NCI-H1694 (cell line): ENCODE results near the gene PRSS33.

Experiments
- DNase-seq: peaks from one replicate; lab custom pipeline; 2025; lab: John Stamatoyannopoulos, UW

The PRSS33 gene

GRCh38 chr16:2820836-2821486, 33.6 kb upstream of the PRSS33 start:
- no peak for DNase-seq

- no peak for DNase-seq
These were observed 32.8 kb upstream of the PRSS33 start for GRCh38 chr16:2819939-2820835.

DNA sequence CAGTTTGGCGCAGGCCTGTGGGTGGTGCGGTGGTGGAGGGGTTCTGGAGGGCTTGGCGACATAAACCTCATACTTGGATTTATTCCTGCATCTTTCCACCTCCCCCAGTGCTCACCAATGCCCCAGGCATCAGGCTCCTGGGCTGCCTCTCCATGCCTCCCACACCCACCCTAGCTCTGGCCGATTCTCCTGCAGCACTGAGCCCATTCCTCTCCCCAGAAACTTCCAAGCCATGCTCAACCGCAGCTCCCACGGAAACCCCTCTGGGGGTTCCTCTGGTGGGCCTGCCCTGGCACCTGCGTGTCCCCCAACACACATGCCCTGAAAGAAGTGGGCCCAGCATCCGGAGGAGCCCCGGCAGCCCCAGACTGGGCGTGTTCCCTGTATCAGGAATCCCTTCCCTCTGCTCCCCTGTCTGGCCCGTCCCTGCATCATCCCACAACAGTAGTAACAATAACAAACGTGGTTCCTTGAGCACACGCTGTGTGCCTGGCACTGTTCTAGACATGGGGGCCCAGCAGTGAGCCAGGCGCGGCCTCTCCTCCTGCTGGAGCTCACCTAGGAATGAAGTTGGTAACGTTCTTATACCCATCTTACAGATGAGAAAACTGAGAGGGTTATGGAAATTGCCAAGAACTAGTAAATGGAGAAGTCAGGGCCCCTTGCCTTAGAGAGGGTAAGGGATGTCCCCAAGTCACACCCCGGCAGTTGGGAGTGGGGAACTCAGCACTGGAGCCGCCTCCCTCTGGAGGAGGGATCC, 32.0 kb upstream of the PRSS33 start:
- DNase-seq, result no peak

- DNase-seq, result no peak
These were observed 31.0 kb upstream of the PRSS33 start for GRCh38 chr16:2818272-2818876.

DNA sequence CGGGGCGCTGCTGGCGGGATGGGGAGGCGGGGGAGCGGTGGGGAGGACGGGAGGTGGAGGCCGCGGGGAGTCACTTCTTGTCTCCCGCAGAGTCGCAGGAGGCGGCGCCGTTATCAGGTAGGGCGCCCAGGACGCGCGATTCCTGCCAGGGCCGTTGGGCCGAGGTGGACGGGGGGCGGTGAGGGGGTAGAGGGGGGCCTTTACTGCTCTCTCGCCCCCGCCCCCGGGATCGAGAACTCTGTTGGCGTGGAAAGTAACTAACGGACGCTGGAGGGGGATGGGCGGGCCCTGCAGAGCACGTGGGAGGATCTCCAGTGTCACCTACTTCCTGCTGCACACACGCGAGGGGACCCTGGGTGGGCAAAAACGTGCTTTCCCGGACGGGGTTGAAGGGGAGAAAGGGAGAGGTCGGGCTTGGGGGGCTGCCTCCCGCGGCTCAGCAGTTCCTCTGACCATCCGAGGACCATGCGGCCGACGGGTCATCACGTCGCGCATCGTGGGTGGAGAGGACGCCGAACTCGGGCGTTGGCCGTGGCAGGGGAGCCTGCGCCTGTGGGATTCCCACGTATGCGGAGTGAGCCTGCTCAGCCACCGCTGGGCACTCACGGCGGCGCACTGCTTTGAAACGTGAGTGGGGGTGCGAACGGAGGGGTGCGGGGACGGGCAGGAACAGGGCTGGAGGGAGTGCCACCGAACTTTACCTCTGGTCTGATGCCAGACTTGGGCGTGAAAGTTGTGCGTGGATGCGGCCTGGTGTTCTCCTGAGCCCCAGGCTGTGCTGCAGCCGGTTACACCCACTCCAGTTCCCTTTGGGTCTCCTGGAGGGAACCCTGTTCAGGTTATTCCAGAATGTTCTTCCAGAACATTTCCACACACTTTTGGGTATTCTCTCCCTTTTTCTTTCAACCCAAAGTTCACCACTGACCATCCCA, 30.2 kb upstream of the PRSS33 start:
- no peak for DNase-seq

- no peak for DNase-seq
These were observed 29.5 kb upstream of the PRSS33 start, which contains the start of gene PRSS21 for GRCh38 chr16:2816751-2817339. PRSS21 (plus strand) TSS chr16:2817237; CDS start chr16:2817269, 32 bp downstream.

DNA sequence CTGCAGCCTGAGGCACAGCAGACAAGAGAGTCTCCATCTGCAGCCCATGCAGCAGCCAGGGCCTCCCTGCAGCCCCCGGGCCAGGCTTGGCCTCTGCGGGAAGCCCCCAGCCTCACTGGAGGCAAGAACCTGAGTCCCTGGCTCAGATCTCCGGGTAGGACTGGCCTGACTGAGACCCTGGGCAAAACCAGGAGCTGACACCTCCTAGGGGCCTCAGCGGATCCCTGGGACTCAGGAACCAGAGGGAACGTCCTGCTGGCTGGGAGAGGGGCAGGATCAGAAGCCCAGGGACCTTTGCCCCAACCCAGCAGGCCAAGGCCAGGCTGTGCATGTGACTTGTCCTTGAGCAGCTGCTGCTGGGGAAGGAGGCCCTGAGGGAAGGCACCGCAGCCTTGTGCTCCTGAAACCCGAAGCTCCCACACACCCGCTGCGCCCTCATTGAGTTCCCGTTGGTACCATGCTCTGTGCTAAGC, 28.0 kb upstream of the PRSS33 start:
- DNase-seq, result no peak

DNA sequence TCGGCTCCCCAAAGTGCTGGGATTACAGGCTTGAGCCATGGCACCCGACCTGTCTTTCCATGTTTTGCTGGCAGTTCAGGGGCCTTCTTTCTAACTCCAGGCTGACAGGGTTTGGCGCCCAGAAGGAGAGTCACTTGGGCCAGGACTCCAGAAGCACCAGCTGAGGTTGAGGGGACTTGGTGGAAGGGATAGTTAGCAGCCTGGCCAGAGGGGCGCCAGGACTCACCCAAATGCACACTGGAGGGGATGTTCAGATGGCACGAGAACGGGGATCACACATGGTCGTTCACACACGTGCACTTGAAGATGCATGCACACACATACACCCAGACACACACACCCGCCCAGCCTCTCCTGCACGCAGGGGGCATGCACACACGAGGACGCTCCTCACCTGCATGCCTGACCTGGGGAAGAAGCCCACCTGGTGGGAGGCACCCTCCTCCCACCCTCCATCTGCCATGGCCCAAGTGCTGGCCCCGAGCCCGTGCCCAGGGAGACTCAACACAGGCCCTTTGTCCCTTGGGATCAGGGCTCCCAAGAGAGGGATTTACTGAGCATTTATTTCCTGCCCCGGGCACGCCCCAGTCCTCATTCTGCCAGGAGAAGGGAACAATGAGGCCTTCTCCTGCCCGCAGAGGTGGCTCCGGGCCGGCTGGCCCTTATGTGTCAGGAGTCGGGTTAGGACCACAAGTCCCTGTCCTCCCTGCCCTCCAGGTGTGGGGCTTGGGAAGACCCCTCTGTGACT, 27.4 kb upstream of the PRSS33 start:
- no peak for DNase-seq

DNA sequence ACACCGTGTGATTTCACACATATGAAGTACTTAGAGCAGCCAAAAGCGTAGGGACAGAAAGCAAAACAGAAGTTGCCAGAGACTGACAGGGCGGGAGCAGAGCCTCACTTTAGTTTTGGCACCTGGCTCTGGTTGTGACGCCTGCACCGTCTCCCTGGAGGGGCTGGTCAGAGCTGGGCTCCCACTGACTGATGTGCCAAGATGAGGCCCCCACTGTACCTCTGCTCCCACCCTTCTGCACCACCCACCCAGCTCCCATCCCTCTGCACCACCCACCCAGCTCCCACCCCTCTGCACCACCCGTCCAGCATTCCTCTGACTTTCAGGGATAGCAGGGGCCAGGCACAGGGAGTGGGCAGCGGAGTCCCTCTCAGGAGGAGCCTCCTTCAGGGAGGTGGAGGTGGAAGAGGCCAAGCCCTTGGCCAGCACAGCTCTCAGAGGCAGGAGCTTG, 26.4 kb upstream of the PRSS33 start:
- DNase-seq, result no peak

DNA sequence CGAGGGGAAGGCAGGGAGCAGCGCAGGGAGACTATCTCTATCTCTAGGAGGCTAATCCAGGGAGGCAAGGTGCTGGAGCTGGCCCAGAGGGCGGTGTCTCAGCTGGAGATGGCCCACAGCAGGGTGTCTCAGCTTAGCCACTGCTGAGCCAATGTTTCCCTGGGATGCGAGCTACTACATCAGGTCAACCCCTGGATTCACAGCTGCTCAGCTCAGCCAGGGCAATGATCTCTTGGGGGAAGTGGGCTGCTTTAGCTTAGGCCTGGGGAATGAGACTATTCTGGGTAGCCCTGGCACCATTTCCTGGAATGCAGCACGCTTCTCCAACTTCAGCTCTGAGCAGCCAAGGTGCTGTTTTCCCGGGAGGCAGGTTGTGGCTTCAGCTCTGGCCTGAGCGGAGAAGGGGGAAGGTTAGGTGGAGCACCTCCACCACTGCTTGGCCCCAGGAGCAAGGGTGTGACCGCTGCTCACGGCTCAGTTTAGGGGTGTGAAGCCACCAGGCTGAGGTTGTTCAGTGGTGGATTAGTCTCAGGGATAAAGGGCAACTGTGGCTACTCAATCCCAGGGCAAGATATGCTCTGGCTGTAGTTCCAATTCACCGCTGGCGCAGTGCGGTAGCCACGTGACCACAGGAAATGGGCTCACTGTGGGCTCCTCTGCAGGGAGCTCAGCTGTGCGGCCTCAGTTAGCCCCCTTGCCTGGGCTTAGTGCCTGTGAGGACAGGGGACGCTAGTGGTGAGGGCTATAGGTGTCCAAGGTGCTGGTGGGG, 24.5 kb upstream of the PRSS33 start:
- no peak for DNase-seq

DNA sequence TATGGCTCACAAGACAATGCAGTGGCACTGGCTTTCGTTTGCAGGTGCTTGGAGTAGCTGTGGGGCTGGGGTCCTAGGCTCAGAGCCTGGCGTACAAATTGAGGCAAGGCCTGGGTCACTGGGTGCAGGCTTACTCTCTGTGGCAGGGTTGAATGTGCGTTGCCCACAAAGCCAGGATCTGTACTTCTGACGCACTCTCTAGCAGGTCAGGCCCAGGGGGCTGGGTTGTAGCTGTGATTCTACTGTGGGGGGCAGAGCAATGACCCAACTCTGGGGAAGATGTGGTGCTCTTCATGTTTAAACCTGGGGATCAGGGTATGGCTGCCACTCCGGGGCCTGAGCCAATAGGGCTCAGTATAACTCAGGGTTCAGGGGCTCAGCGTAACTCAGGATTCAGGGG, 23.3 kb upstream of the PRSS33 start:
- DNase-seq, result no peak

GRCh38 chr16:2809149-2809760, 21.9 kb upstream of the PRSS33 start:
- no peak for DNase-seq

DNA sequence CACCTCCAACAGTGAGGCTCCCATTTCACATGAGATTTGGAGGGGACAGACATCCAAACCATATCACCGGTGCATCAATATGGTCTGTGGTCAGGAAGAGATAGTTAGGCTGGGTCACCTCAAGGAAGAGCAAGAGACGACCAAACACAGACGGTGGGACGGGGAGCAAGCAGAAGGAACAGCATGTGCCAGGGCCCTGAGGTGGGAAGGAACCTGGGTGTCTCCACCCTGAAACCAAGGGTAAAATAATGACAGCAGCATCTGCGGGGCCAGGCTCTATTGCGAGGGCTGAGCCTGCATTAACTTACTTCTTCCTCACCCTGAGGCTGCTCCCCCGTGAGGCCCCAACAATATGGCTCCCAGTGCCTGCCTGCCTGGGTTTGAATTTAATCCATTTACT, 20.8 kb upstream of the PRSS33 start:
- no peak for DNase-seq

DNA sequence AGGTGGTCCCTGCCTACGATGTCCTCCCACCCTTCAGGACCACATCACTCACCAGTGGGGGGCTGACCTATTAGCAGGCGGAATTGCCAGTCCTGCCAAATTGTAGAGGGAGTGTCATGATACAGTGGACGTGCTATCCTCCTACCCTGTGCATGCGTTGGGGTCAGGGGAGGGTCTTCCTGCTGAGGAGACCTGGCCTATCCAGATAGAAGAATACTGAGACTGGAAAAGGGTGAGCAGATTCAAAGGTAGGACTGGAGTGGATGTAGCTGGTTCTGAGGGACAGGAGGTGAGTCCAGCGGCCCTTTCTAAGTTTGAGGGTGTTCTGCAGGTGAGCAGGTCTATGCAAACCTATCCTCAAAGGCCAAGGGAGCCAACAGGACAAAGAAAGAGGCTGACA, 18.9 kb upstream of the PRSS33 start:
- DNase-seq, result no peak

DNA sequence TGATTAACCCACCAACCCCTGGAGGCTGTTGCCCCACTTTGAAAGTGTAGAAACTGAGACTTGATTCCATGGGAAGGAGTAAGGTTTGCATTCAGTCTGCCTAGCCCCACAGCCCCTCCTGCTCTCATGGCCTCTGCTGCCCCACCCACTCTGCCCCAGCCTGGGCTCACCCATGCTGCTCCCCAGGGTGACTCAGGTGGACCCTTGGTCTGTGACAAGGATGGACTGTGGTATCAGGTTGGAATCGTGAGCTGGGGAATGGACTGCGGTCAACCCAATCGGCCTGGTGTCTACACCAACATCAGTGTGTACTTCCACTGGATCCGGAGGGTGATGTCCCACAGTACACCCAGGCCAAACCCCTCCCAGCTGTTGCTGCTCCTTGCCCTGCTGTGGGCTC, 17.4 kb upstream of the PRSS33 start:
- DNase-seq, result no peak

DNA sequence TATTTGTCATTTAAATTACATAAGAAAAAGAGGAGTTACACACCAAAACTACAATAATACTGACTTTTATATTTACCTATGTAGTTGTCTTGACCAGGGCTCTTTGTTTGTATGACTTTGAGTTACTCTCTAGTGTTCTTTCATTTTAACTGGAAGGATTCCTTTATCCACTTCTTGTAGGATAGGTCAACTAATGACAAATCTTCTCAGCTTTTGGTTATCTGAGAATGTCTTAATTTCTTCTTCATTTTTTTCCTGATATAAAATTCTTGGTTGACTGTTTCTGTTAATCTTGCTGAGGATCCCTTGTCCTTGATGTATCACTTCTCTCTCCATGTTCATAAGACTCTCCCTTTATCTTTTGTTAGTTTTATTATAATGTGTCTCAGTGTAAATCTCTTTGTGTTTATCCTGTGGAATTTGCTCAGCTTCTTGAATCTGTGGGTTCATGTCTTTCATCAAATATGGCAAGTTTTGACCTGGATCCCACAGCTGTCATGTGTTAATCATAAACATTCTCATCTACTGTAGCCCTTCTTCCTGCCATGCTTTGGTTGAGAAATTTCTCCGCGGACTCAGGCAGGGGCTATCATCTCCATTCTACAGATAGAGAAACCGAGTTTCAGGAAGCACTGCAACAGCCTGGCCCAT, 16.3 kb upstream of the PRSS33 start:
- no peak for DNase-seq

GRCh38 chr16:2799859-2800226, 12.5 kb upstream of the PRSS33 start:
- DNase-seq, result peak; percentile 58

- no peak for DNase-seq
These were observed 12.0 kb upstream of the PRSS33 start for GRCh38 chr16:2799205-2799858.
